DMS53 treated with DMSO at 0.1 percent for 48 hours (cell line): ENCODE results near the gene MAST3.

ENCODE experiments used
- DNase-seq: peaks from one replicate; lab custom pipeline; 2025; ENCODE audit not compliant: unreplicated experiment; lab: John Stamatoyannopoulos, UW

The MAST3 gene

GRCh38 chr19:18110609-18111232, 13.1 kb downstream of the MAST3 start:
- DNase-seq, result no peak

GRCh38 chr19:18112989-18113478, 15.5 kb downstream of the MAST3 start:
- peak; percentile 63 for DNase-seq

- DNase-seq, result no peak
Observed at GRCh38 chr19:18113827-18114226, 16.2 kb downstream of the MAST3 start.

- DNase-seq, result no peak
Observed at GRCh38 chr19:18114483-18114882, 16.9 kb downstream of the MAST3 start.

GRCh38 chr19:18117364-18117691, 19.8 kb downstream of the MAST3 start:
- no peak for DNase-seq

- DNase-seq, result peak; percentile 43
Observed at GRCh38 chr19:18117692-18118378, 20.3 kb downstream of the MAST3 start.

- no peak for DNase-seq
Observed at GRCh38 chr19:18118420-18119012, 20.9 kb downstream of the MAST3 start.

GRCh38 chr19:18119013-18119716, 21.6 kb downstream of the MAST3 start:
- DNase-seq, result no peak

- no peak for DNase-seq
Observed at GRCh38 chr19:18119717-18120105, 22.1 kb downstream of the MAST3 start.

GRCh38 chr19:18120127-18120526, 22.5 kb downstream of the MAST3 start:
- DNase-seq, result no peak

- no peak for DNase-seq
Observed at GRCh38 chr19:18121166-18121565, 23.6 kb downstream of the MAST3 start.

GRCh38 chr19:18122424-18122823, 24.8 kb downstream of the MAST3 start:
- DNase-seq, result no peak

GRCh38 chr19:18122860-18123795, 25.6 kb downstream of the MAST3 start:
- no peak for DNase-seq

GRCh38 chr19:18123819-18124218, 26.2 kb downstream of the MAST3 start:
- no peak for DNase-seq

- DNase-seq, result no peak
Observed at GRCh38 chr19:18126097-18126496, 28.5 kb downstream of the MAST3 start.

GRCh38 chr19:18128044-18128443, 30.5 kb downstream of the MAST3 start:
- DNase-seq, result no peak

GRCh38 chr19:18128805-18129204, 31.2 kb downstream of the MAST3 start:
- no peak for DNase-seq

GRCh38 chr19:18130523-18131242, 33.1 kb downstream of the MAST3 start:
- no peak for DNase-seq

- DNase-seq, result no peak
Observed at GRCh38 chr19:18131841-18132596, 34.4 kb downstream of the MAST3 start.
